ENCODE data around the gene SLC47A2. TPM values are rescaled to one million over a fixed set of nuclear protein-coding genes. Genes with fewer than 3 reads are reported as not detected.

Gene SLC47A2
- total and polyA plus RNA-seq, 9 of the 15 experiments (the other 6 are each of a cell fraction or from before 2014, with no cell fraction given) = not detected

GRCh38 chr17:19672009-19672750, 44.2 kb downstream of the SLC47A2 start:
- intact Hi-C loops (cut with micrococcal nuclease) = loop anchor here (10.0 kb wide), 1 partner anchor 157 kb away; no protein-coding TSS in a partner anchor
- no peak overlapping the region for H3K4me2 ChIP-seq (ENCODE audit: insufficient read depth, low read length)
- H3K9me3 ChIP-seq (replicated peaks; ENCODE audit: control insufficient read depth, insufficient read depth, low read depth, low read length) = no peaks in the 10 kb centered on the region
- H3K27ac ChIP-seq (ENCODE audit: extremely low read depth, low read depth, low read length) = no peak overlapping the region
- no peak overlapping the region for H3K9ac ChIP-seq (ENCODE audit: insufficient read depth in 1 of 2, low read depth in 2 of 2, low read length in 2 of 2)
- in situ Hi-C loops (cut with MboI) = no loop called here
- no peak overlapping the region for H3K4me3 ChIP-seq
- no TSS peak for BruUV-seq (replicated peaks)
- no peaks in the 10 kb centered on the region for H3K36me3 ChIP-seq (ENCODE audit: control insufficient read depth, insufficient read depth, low read length)
- no peaks in the 10 kb centered on the region for H3K27me3 ChIP-seq (ENCODE audit: control insufficient read depth in 2 of 2, insufficient read depth in 2 of 2, low read length in 2 of 2)
- no peaks in the 10 kb centered on the region for H3K79me2 ChIP-seq (ENCODE audit: control insufficient read depth, insufficient read depth, low read length)
- no peak for TF ChIP-seq BACH1 (tag; IDR thresholded peaks at IDR 0.05)
- TF ChIP-seq MTA3 (IDR thresholded peaks at IDR 0.05; ENCODE audit: borderline replicate concordance) = no peak
- no peak for TF ChIP-seq PRMT5 (CRISPR knock-in tag; IDR thresholded peaks at IDR 0.05)
- TF ChIP-seq SMARCE1 (IDR thresholded peaks at IDR 0.05) = no peak
- peak; percentile 17 to 40; a peak in 1 of 4 replicates for TF ChIP-seq RAD21 (CRISPR knock-in tag; conservative IDR thresholded peaks at IDR 0.05 in 1 of 2, IDR thresholded peaks at IDR 0.05 in 1 of 2)
- TF ChIP-seq SPI1 (IDR thresholded peaks at IDR 0.05; ENCODE audit: borderline replicate concordance, low read depth, low read length) = 0 out of 2 replicates have a peak, but pooled peaks have one; percentile 3
- TF ChIP-seq TSC22D4 (tag; IDR thresholded peaks at IDR 0.05) = no peak
- no peak for TF ChIP-seq MYBL2 (IDR thresholded peaks at IDR 0.05; ENCODE audit: low read depth)
- TF ChIP-seq MYBL2 (CRISPR knock-in tag; IDR thresholded peaks at IDR 0.05; ENCODE audit: borderline replicate concordance) = no peak
- TF ChIP-seq, protein P1, sequence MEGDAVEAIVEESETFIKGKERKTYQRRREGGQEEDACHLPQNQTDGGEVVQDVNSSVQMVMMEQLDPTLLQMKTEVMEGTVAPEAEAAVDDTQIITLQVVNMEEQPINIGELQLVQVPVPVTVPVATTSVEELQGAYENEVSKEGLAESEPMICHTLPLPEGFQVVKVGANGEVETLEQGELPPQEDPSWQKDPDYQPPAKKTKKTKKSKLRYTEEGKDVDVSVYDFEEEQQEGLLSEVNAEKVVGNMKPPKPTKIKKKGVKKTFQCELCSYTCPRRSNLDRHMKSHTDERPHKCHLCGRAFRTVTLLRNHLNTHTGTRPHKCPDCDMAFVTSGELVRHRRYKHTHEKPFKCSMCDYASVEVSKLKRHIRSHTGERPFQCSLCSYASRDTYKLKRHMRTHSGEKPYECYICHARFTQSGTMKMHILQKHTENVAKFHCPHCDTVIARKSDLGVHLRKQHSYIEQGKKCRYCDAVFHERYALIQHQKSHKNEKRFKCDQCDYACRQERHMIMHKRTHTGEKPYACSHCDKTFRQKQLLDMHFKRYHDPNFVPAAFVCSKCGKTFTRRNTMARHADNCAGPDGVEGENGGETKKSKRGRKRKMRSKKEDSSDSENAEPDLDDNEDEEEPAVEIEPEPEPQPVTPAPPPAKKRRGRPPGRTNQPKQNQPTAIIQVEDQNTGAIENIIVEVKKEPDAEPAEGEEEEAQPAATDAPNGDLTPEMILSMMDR (IDR thresholded peaks at IDR 0.05 in 2 of 3, conservative IDR thresholded peaks at IDR 0.05 in 1 of 3; ENCODE audit: insufficient read depth in 2 of 3, low read depth in 1 of 3, low read length in 3 of 3) = peak in 2 of 3 experiments; percentile 24 to 29; a peak in 2 of 6 replicates
- peak; percentile 6; the same call in 1 of the 2 replicates for TF ChIP-seq REST (IDR thresholded peaks at IDR 0.05; ENCODE audit: borderline replicate concordance)
- TF ChIP-seq REST (CRISPR knock-in tag; IDR thresholded peaks at IDR 0.05; ENCODE audit: low read depth) = no peak
- H4K20me1 ChIP-seq (replicated peaks; ENCODE audit: control insufficient read depth, insufficient read depth, low read length) = no peaks in the 10 kb centered on the region
- POLR2A ChIA-PET = interaction anchor here (0.6 kb wide), 1 partner anchor 142 kb away, joined by 6 read pairs; no protein-coding TSS in a partner anchor
- H3K9me1 ChIP-seq (ENCODE audit: control insufficient read depth, insufficient read depth, low read length) = no peaks in the 10 kb centered on the region
- CTCF ChIA-PET (ENCODE audit: low intra/inter-chr PET ratio) = no interaction called here
- WGBS (ENCODE audit: insufficient coverage, low coverage, missing lambda C conversion rate) = 0% methylated on average over 5 of the region's 5 CpGs
- no peak for ATAC-seq
- FAIRE-seq = no peak
- DNase-seq (ENCODE audit: extremely low read depth in 1 of 4, low spot score in 3 of 4) = no peak
- H3K4me1 ChIP-seq (replicated peaks in 1 of 2; ENCODE audit: control insufficient read depth in 2 of 2, insufficient read depth in 2 of 2, low read length in 2 of 2) = no peaks in the 10 kb centered on the region
- H2AFZ ChIP-seq (ENCODE audit: low read depth, low read length) = no peak overlapping the region
